ENCODE measurements around the gene PHF13.
A peak's percentile ranks its signal among the peaks of the same experiment; 100 is the strongest.

PHF13 gene

DNA sequence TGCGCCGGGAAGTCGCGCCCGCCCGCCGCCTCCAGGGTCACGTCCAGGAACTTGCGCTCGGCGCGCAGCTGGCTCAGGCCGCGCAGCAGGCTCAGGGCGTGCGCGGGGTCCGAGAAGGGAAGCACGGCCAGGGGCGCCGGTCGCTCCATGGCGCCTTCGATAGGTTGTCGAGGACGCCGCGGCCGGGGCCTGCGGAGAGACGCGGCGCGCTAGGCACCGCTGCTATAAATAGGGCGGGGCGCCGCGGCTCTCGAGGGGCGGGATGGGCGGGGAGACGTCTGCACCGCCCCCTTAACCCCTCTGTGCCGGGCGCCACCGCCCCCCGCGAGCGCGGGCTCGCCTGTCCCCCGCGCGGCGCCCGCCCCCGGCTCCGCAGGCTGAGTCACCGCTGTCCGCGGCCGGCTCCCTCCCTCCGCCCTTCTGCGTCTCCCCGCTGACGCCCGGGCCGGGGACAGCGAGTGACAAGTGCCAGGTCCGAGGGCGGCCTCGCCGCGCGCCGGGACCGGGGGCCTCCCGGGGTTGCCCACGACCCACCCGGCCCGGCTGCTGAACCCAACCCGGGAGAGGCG is 10.8 kb upstream of the PHF13 start, which contains the start of gene KLHL21:
Gene KLHL21, minus strand, starts transcription at position 201 of the 569 bp plus-strand sequence. Its CDS starts 52 bp downstream, at position 149.
- DNase-seq (ENCODE audit: low read depth): peak; percentile 78

DNA sequence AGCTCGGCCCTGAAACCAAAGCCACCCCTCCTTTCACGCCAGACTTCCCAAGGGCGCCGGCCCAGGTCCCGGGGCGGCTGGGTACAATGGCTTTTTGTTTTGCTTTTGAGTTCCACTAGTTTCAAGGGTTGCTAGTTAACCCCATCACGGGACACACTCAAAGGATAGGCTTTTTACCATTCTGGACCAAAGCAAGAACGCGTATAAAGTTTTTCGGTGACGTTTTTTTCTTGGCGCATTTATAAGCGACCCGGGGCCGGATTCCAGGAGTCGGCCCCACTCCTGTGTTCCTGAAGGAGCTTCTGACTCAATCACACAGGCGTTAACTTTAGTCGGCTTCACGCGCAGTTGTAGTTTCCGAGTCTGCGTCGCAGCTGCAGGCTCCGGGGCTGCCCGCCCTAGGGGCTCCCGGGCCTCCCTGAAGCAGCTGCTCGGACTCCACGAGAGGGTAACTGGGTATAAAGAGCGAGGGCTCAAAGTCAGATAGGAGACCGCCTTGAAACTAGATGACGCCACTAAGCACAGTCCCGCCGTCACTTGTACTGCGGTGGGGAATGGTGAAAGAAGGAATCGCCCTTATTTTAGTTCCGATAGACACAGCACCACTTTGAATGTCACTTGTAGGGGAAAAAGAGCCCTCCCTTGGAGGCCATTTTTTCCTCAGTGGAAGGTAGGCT is 10.2 kb upstream of the PHF13 start:
- peak; percentile 53 for DNase-seq (ENCODE audit: low read depth)

DNA sequence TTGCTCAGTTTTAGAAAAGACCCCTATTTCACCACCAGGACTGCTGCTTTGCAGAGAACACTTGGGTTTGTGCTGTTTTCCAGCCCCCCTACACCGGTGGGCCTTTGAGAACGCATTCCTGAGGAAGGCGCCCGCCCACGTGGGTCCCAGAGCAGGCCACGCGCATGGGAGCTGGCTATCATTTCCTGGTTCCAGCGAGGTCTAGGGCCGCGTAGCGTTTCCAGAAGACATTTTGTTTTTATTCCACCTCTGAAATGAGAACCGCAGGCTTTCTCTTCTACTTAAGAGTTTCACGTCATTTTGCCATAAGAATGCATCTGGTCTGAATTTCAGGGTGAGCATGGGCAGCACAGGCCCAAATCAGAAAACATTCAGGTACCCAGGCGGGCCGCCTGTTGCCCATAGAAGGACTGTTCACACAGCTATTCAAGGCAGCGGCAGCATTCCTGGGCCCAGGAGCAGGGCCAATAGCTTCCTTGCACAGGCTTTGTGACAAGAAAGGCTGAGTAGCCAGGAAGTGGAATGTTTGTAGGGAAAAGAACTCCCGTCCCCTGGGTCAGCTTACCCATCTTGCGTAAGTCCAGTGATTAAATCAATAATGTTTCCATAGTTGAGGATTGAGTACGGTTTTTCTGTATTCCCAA is 9.5 kb upstream of the PHF13 start:
- DNase-seq (ENCODE audit: low read depth): peak; percentile 56

DNA sequence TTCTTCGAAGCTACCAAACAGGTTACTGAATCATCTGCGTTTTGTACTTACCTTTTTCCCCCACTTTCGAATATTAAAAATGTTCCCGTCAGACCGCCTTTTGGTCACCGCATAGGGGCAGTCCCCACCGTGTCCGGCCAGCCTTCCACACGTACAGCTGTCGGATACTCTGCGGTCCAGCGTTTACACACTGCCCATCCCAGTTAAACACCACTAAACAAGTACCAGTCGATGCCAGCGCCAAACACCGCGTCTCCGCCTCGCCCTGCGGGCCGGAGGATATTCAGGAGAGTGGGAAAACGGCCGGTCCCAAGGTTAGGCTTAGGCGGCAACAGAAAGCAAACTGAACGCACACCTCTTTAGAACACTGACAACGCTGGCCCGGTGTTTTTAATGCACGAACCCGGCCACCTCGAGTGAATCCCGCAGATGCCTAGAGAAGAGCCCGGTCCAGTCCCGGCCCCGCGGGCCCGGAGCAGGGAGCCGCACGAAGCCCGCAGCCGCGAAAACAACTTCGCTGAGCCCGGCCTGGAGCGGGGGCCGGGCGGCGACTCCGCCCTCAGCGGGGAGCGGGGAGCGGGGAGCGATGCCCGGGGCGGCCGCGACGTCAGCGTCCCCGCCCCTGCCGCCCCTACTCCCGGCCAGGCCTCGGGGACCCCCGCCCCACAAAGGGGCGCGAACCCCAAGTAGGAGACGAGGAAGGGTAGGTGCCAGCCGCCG is 730 bp upstream of the PHF13 start:
- DNase-seq (ENCODE audit: low read depth): peak; percentile 25

DNA sequence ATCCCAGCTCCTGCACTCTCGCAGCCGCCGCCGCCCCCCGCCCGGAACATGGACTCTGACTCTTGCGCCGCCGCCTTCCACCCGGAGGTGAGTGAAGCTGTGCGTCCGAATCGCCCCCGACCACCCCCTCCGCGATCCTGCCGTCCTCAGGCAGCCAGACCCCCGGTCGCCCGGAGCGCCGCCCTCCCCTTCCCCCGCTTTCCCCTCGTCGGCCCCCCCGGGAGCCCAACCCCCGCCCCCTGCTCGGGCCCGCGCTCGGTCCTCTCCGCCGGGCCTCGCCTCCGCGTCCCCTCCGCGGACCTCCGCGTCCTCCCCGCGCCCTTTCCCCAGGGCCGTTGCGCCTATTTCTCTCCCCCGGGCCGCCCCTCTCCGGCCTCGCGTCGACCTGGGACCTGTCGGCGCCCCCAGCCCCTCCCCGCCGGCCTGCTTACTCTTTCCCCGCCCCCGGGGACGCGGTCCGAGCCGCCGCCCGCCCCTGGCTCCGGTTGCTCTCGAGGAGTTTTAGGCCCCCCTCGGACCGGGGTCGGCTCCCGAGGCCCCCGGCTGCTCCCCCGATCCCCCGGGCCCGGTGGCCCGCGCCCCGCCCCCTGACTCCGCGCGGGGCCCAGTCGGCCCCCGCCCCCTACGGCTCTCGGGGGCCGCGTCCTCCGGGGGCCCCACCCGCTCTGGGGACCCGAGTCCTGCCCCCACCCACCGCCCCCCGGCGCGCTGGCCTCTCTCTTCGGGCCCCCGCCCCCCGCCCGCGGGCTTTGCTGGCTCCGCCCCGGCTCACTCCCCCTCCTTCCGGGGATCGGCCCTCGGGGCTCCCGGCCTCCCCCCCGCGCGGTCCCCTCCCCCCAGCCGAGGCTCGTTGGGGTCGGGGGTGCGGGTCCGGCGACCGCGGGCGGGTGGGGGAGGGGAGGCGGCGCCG is 743 bp downstream of the PHF13 start:
- no peak for DNase-seq (ENCODE audit: low read depth)

DNA sequence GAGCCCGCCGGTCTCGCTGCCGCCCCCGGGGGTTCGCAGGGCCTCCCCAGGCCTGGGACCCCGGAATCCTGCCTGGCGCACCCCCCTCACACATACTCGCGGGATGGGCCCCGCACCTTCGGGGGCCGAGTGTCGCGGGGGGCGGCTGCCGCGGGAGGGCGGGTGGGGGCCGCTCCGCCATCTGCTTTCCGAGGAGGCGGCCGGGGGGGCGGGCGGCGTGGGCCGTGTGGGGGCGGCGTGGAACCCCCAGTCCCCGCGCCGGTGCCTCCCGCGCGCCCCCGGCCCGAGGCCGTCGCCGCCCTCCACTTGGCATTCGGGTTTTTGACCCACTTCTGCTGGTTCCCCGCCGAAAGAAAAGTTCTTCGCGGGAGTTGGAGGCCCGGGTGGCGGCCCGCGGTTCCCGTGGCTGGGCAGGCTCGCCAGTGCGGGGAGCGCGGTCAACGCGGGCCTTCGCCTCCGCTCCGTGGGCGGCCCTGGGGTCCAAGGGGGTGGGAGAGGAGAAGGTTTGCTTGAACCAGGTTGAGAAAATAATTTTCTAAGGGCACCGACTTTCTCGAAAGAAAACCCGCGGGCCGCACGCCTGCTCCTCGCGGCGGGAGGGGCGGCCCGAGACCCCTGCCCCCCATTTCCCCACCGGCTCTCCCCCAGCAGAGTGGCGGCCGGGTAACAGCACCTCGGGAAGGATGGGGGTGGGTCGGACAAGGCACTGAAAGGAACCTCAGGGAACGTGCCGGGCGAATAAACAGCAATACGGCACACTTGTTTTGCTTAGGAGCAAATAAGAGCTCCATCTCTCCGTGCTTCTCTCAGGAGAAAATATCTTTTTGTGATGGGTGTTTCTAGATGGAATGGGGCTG is 1.6 kb downstream of the PHF13 start:
- no peak for DNase-seq (ENCODE audit: low read depth)

DNA sequence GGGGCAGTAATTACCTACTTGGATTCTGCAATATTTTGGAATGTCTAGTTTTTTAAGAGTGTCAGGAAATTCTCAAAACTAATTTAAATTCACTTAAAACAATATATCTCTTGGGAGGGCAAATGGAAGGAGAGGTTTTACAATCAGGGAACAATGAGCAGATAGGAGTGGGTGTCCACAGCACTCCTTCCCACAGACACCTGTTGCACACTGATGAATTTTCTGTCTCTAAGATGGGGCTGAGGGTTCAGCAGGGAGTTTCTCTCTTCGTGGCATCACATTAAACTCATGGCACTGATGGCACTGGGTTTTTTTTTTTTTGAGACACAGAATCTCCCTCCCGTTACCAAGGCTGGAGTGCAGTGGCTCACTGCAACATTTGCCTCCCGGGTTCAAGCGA is 5.5 kb downstream of the PHF13 start:
- DNase-seq (ENCODE audit: low read depth): no peak

DNA sequence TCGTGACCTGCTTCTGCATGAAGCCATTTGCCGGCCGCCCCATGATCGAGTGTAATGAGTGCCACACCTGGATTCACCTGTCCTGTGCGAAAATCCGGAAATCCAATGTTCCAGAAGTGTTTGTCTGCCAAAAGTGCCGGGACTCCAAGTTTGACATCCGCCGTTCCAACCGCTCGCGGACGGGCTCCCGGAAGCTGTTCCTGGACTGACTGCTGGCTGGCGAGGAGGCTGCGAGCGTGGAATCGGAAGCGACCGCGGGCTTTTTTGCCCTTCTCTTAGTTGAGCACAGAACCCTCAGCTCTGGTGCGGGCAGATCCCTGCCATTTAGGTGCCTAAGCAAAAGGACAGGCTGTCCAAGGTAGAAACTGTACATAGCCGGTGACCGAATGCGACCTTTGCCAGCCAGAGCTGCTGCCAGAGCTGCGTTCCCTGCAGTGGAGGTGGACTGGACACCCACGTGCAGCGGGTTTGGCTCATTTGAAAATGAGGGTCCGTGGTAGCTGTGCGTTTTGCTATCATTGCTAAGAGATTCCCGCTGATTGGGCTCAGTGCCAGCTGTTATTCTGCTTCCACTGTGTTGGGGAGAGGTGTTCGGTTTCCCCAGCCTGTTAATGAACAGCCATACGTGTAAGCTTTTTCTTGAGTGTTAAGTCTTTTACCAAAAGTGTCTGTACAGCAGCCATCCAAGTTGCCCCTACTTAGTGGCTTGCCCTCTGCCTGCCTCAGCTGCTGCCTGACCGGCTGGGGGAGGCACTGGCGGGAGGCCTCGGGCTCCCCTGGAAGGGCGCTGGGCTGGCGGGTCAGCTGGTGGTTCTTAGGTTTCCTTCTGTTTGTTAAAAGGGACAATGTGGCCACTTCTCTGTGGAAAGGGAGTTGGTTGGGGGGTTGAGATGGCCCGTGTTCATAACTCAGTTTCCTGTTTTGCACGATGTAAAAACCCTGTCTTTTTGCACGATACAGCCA is 8.2 kb downstream of the PHF13 start:
- DNase-seq (ENCODE audit: low read depth): no peak

DNA sequence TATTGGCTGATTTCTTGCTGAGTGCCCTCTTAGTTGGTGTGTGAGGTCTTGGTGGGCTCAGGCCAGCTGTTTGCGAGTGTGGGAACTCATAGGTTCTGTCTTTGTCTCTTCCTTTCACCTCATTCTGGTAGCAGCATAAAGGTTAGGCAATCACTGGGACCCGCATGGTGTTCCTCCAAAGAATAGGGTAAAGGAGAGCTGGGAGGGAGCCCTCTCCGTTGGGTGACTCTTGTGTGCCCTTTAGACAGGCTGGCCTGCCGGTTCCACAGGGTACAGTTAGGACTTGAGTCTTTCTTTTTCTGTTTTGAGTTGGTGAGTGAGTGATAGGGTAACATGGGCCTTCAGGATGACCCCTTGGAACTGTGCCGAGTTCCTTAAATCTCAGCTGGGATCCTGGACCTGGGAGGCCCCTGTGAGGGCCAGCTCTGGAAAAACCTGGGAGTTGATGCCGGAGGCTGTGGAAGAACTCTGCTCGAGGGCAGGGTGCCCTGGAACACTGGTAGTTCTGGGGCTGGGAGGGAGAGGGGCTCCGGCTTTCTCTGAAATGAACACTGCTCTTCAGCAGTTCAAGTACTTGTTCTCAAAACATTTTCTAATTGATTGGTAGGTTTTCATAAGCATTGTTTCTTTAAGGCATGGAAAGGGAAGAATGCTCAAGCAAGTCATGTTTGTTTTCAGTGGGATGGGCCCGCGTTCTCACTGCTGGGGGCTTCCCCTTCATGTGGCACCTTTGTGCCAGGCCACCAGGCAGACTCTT is 9.0 kb downstream of the PHF13 start:
- no peak for DNase-seq (ENCODE audit: low read depth)

DNA sequence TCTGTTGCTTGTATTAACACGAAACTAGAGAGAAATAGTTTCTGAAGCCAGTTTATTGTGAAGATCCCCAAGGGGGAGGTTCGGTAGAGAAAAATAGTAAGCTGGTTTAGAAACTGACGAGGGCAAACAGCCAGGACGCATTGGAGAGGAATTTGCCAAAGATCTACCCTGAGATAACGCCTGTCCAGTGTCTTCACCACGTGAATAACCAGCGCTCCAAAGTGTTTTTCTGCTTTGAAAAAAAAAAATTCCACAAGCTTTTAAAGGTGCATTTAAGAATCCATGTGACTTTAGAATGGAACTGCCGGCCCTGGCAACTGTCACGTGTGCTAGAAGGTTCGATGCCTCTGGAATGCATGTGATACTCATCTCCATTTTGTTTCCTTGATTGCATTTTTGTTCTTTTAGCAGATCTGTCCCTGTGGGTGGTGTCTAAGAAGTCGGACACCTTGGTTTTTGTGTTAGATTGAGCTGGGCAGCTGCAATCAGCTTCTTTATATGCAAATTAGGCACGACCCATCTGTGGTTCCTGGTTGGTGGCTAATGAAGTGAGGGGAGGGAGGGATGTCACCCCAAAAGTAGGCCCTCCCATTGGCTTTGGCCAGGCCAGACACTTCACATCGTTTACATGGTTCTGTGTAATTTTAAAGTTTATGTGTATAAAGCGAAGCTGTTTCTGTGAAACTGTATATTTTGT is 9.9 kb downstream of the PHF13 start:
- no peak for DNase-seq (ENCODE audit: low read depth)

DNA sequence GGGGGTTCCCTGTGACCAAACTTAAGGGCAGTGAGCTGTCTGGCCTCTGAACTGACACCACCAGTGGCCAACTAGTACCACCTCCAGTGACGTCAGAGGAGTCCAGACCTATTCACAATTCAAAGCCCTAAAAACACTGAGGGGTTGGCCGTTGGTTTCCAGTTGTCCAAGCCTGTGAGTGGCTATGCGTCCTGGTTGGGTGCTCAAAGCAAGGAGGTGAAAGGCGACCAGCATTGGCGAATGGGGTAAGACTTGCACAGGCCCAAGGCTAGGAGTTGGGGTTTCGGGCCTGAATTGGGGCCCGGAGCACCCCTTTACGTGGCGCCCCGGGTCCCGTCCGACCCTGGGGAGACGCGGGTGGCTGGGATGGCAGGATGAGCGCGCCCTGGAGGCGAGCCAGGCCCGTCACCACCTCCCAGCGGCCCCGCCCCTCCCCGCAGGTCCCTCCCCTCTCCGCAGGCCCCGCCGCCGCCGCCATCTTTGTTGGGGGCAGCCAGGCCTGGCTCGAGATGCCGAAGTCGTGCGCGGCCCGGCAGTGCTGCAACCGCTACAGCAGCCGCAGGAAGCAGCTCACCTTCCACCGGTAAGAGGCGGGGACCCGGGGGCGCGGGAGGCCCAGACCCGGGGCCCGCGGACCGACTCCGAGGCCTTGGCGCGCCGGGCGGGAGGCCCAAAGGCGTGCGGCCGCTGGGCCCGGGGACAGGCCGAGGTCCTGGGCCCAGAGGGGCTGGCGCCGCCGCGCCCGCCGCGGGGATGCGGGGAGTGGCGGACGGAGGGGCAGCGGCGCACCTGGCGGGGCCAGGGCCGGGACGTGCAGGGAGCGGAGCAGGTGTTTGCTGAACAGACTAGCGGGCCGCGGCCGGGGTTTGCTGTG is 11.4 kb downstream of the PHF13 start, which contains the start of gene THAP3:
Gene THAP3, plus strand, starts transcription at position 159 of the 874 bp plus-strand sequence. Its CDS starts 351 bp downstream, at position 510.
- peak; percentile 69 for DNase-seq (ENCODE audit: low read depth)

DNA sequence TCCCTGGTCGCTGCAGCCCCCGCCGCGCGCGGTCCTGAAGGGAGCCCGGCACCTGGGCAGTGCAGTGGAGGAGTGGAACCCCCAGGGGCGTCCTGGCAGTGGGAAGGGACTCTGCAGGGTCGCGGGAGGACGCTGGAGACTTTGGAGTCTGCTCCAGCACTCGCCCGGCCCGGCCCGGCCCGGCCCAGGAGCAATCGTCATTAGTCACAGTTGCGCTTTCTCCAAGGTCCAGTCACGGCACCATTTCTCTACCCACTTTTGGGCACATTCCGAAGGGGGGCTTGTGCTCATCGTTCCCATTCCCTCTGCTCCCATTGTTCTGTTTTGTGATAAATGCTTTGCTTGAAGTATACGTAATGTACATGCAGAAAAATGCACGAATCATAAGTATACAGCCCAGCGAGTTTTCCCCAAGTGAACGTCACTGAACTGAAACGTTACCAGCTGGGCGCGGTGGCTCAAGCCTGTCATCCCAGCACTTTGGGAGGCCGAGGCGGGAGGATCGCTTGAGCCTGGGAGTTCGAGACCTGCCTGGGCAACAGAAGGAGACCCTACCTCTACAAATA is 12.1 kb downstream of the PHF13 start:
- DNase-seq (ENCODE audit: low read depth): no peak

DNA sequence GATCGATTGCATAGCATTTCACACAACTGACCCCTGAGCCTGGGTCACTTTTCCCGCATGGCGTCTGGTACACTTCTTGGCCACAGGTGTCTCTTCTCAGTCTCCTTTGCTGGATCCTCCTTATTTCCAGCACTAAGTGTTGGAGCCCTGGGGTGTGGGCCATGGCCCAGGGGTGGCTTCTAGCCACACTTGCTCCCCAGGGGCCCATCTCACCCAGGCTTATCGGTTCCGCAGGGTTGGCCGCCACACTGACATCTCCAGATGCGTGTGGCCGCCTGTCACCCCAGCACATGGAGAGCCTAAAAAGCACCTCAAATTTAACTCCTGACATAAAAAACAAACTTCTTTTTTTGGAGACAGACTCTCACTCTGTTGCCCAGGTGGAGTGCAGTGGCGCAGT is 13.5 kb downstream of the PHF13 start:
- DNase-seq (ENCODE audit: low read depth): no peak

DNA sequence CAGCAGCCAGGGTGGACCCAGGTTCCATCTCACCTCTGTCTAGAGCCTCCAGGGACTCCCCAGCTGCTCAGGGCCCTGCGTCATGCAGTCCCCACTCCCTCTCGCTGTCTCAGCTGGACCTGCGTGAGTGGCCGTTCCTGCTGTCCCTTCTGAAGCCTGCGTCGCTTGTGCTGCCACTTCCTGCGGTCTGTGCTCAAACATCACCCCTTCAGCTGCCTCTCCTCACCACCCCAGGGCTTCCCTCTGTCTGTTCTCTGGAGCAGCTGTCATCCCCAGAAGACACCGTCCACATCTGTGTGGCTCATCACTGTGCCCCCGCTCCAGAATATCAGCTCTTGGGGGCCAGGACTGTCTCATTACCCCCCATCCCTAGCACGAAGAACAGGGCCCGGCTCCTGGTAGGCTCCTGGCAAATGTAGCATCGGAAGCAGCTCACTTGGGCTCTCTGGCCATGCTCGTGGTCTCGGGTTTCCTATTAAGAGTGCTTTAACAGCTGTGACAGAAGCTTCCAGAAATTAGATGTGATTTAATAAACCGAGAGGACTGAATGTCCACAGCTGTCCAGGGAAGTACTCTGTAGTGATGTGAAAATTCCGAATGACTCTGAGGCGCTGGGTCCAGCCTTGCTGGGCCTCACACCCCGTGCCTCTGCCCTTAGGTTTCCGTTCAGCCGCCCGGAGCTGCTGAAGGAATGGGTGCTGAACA is 14.5 kb downstream of the PHF13 start:
- no peak for DNase-seq (ENCODE audit: low read depth)

DNA sequence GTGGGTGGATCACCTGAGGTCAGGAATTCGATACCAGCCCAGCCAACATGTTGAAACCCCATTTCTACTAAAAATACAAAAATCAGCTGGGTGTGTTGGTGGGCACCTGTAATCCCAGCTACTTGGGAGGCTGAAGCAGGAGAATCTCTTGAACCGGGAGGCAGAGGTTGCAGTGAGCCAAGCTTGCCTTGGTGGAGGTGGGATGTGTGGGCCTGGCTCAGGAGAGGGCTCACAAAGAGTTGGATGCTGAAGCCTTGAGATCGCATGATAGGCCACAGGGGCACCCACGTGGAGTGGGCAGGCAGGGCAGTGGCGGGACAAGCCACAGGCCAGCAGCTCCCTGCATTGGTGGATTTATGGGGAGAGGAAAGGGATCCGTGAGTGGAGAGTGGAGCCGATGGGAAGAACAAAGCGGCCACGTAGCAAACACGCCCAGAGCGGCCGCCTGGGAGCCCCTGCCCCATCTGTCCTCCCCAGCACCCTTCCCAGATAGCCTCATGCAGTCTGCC is 15.5 kb downstream of the PHF13 start:
- no peak for DNase-seq (ENCODE audit: low read depth)

DNA sequence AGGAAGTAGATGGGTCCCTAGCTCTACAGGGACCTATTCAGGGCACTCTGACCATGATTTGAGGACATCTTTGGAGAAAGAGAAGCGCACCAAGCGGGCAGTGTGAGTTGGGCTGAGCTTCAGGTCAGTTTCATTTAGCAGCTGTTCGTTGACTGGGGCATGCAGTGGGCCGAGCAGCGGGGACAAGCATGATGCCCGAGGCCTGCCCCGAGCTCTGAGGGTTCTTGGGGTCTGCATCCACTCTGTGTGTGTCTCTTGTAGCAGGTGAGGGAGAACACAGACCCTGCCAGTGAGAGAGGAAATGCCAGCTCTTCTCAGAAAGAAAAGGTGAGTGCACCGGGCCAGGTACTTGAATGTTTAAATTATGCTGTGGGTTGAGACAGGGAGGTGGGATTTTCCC is 16.5 kb downstream of the PHF13 start:
- no peak for DNase-seq (ENCODE audit: low read depth)

All from GM04504 (cell line).